Gastroesophageal sphincter (tissue), 4 donors: ENCODE data around the gene PTPRN2. TPM values are rescaled to one million over a fixed set of nuclear protein-coding genes. Genes with fewer than 3 reads are reported as not detected.

Source experiments
- ATAC-seq: fragments of 150-250 bp; one replicate; pipeline ENCODE4 v1.9.1; 2016; ENCODE audit warnings: mild to moderate bottlenecking, moderate library complexity
- H3K27ac ChIP-seq, 4 donors: fragments of 200-600 bp; sonication (generic) in 3 of 4; 1 replicate in 3 of 4; 2 replicates in 1 of 4; pipeline ENCODE4 v1.5.1; 2016 to 2019
- H3K27me3 ChIP-seq: fragments of 200-600 bp; sonication (generic); one replicate; pipeline ENCODE4 v1.5.1; 2019
- H3K36me3 ChIP-seq, 2 donors: fragments of 200-600 bp; sonication (generic); one replicate each; pipeline ENCODE4 v1.5.1; 2019; ENCODE audit warnings: control low read depth in 1 of 2
- H3K4me1 ChIP-seq, 3 donors: fragments of 200-600 bp; sonication (generic); 1 replicate in 2 of 3; 2 replicates in 1 of 3; pipeline ENCODE4 v1.5.1; 2016 to 2019; ENCODE audit warnings: control low read depth in 2 of 3
- H3K4me3 ChIP-seq, 2 donors: fragments of 200-600 bp; sonication (generic); one replicate each; pipeline ENCODE4 v1.5.1; 2019; ENCODE audit warnings: mild to moderate bottlenecking in 1 of 2, moderate library complexity in 1 of 2
- H3K9me3 ChIP-seq, 3 donors: fragments of 200-600 bp; sonication (generic); one replicate each; pipeline ENCODE4 v1.5.1; 2017 to 2019; ENCODE audit warnings: control low read depth in 2 of 3
- EP300 ChIP-seq: sonication (generic); formaldehyde crosslinking; IDR thresholded peaks from one replicate; pipeline ENCODE4 v1.6.1; 2017; ENCODE audit warnings: antibody characterized with exemption, mild to moderate bottlenecking
- POLR2A ChIP-seq, 2 donors: fragments of 450-650 bp; IDR thresholded peaks; one replicate each; pipeline ENCODE4 v1.6.1; 2017; ENCODE audit warnings: antibody characterized with exemption in 2 of 2, mild to moderate bottlenecking in 2 of 2, moderate library complexity in 1 of 2
- POLR2AphosphoS5 ChIP-seq: sonication (generic); formaldehyde crosslinking; IDR thresholded peaks from one replicate; pipeline ENCODE4 v1.6.1; 2017; ENCODE audit warnings: antibody characterized with exemption
- WGBS, 2 donors: methylation state at CpG; one replicate each; pipeline ENCODE4 v1.1.5; 2018; ENCODE audit warnings: low coverage in 1 of 2; 5-methylcytosine and 5-hydroxymethylcytosine counted together
- total RNA-seq, 4 donors: library from RNA; depleted of rRNA; stranded (reverse); fragments of >200 nt; gene quantifications; one replicate each; pipeline ENCODE4 v1.1.0, GENCODE V29; 2016
- TF ChIP-seq, protein P1 (sequence below), 4 experiments: fragments of 200-600 bp in 2 of 4; fragments of 450-650 bp in 2 of 4; sonication (generic) in 1 of 4; IDR thresholded peaks; one replicate each; pipeline ENCODE4 v1.5.1; 2017 to 2019; ENCODE audit warnings: antibody characterized with exemption in 4 of 4, mild to moderate bottlenecking in 2 of 4, moderate library complexity in 2 of 4

PTPRN2 gene
- total RNA-seq, 4 donors from 2014 or later = 1.7 to 4.7 (median 3.3) TPM

DNA sequence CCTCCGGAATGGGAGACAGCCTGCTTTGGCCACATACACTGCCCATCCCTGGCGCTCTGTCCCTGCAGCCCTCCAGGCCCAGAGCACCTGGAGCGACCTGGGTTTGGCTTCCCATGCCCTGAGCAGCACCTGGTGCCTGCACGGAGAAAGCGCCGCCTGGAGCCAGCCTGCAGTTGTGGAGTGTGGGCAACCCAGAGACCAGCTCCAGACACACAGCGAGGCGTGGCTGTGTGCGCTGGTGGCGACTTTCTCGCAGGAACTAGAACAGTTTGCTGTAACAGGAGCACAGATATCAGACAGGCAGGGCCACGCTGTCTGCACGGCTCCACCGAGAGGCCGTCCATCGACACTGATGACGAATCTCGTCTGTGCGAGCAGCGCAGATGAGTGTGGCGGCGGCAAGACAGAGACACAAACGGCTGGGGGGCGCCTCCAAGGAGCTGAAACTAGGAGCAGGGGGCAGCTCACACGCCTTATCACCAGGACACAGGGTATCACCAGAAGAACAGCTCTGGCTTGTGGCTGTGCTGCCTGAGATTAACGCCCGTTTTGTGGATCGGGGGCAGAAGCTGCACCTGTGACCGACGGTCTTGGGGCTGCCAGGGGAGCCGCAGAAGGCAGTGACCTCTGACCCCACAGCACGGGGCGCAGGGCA lies 975.5 kb downstream of the PTPRN2 start:
- Histone ChIP-seq H3K36me3 (no peaks in the 10 kb centered on the region), H3K9me3 (no peaks in the 10 kb centered on the region), H3K4me1 (peaks cover 0 to 15% (median 0%) of the 10 kb centered on the region in 3 donors), H3K4me3 (peak overlapping the region in 1 of 2 donors; percentile 48), H3K27me3 (peaks cover 34% of the 10 kb centered on the region), H3K27ac (no peak overlapping the region)
- TF ChIP-seq EP300 (no peak), POLR2AphosphoS5 (no peak), POLR2A (IDR thresholded peaks at IDR 0.05) (no peak)
- TF ChIP-seq, protein P1, sequence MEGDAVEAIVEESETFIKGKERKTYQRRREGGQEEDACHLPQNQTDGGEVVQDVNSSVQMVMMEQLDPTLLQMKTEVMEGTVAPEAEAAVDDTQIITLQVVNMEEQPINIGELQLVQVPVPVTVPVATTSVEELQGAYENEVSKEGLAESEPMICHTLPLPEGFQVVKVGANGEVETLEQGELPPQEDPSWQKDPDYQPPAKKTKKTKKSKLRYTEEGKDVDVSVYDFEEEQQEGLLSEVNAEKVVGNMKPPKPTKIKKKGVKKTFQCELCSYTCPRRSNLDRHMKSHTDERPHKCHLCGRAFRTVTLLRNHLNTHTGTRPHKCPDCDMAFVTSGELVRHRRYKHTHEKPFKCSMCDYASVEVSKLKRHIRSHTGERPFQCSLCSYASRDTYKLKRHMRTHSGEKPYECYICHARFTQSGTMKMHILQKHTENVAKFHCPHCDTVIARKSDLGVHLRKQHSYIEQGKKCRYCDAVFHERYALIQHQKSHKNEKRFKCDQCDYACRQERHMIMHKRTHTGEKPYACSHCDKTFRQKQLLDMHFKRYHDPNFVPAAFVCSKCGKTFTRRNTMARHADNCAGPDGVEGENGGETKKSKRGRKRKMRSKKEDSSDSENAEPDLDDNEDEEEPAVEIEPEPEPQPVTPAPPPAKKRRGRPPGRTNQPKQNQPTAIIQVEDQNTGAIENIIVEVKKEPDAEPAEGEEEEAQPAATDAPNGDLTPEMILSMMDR (IDR thresholded peaks at IDR 0.05) = no peak
- WGBS, 2 donors = 80% methylated on average over 1 of the region's 33 CpGs; no CpG with 5 or more reads in 1 of the 2 donors
- ATAC-seq = no peak

DNA sequence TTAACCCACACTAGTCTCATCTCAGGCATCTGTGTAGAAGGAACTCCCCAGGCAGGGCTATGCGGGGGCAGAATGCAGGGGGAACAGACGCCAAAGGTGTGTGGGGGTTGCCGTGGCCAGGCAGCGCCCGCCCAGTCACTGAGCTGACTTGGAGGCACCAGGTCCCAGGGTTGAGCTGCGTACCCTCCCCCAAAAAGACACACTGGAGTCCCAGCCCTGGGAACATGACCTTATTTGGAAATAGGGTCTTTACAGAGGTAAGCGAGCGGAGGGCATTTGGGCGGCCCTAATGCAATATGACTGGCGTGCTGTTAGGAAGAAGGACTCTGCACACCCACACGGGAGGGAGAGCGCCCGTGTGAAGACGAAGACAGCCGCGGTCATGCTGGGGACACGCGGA lies 976.3 kb downstream of the PTPRN2 start:
- no peaks in the 10 kb centered on the region for H3K36me3 ChIP-seq
- ATAC-seq = no peak
- WGBS, 2 donors = 88% methylated on average over 6 of the region's 18 CpGs; no CpG with 5 or more reads in 1 of the 2 donors
- H3K27ac ChIP-seq = no peak overlapping the region
- H3K27me3 ChIP-seq = peaks cover 37% of the 10 kb centered on the region
- TF ChIP-seq, protein P1 (IDR thresholded peaks at IDR 0.05) = no peak
- TF ChIP-seq POLR2A (IDR thresholded peaks at IDR 0.05) (no peak), EP300 (no peak), POLR2AphosphoS5 (no peak)
- H3K9me3 ChIP-seq = no peaks in the 10 kb centered on the region
- H3K4me1 ChIP-seq = peaks cover 0 to 15% (median 0%) of the 10 kb centered on the region in 3 donors
- no peak overlapping the region for H3K4me3 ChIP-seq

DNA sequence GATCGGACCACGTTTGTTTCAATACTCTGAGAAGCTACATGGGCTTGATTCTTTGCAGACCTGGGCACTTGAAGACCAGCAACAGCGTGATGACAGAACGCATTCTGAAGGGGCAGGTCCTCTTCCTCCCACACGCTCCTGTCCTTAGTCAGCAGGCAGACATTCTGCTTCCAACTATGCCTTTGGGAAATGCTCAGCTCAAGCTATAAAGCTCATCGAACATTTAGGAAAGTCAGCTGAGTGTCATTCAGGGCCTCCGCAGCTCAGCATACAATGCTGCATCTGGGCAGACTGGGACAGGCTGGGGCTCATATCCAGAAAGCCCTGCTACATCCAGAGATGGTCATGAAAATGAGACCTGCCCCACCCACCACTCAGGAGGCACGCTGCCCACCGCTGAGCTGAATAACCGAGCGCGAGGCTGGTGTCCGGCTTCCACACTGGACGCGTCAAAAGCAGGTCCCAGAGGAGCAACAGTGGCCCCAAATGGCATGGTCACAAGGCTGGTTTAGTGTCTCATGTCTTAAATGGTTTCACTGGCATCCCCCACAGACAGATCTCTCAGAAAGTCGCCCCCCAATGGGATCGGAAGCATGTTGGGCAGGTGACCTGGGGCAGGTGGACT lies 976.8 kb downstream of the PTPRN2 start:
- Histone ChIP-seq H3K27me3 (peaks cover 42% of the 10 kb centered on the region), H3K4me1 (peaks cover 0 to 15% (median 0%) of the 10 kb centered on the region in 3 donors), H3K27ac (no peak overlapping the region), H3K9me3 (no peaks in the 10 kb centered on the region), H3K36me3 (no peaks in the 10 kb centered on the region), H3K4me3 (no peak overlapping the region)
- WGBS, 2 donors = 68 to 91% methylated on average over 6 of the region's 17 CpGs
- no peak for ATAC-seq
- TF ChIP-seq EP300 = no peak
- TF ChIP-seq POLR2A (IDR thresholded peaks at IDR 0.05) = no peak
- no peak for TF ChIP-seq POLR2AphosphoS5
- TF ChIP-seq, protein P1 (IDR thresholded peaks at IDR 0.05) = no peak

- peaks cover 0 to 15% (median 0%) of the 10 kb centered on the region in 3 donors for H3K4me1 ChIP-seq
- TF ChIP-seq POLR2A (IDR thresholded peaks at IDR 0.05) = no peak
- no peak overlapping the region for H3K27ac ChIP-seq
- no peak for ATAC-seq
- WGBS, 2 donors = 75 to 94% methylated on average over 8 to 11 of the region's 22 CpGs
- H3K27me3 ChIP-seq = peaks cover 46% of the 10 kb centered on the region
- no peak overlapping the region for H3K4me3 ChIP-seq
- no peaks in the 10 kb centered on the region for H3K9me3 ChIP-seq
- no peaks in the 10 kb centered on the region for H3K36me3 ChIP-seq
These were observed 977.5 kb downstream of the PTPRN2 start for GRCh38 chr7:157609932-157610640.

DNA sequence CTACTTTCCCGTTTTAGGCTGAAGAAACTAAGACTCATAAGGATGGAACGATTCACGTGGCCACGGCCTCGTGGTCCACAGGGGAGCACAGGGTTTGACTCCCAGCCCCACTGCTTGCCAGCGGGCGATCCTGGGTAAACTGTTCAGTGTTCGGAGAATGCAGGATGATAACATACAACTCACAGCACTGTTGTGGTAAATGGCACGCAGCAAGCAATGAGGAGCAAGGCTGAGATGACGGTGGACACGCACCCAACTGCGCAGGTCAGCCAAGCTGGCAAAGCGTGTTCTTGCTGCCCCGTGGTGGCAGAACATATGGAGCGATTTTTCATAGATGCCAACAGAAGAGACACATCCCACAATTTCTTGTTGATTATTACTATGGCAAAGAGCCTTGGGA lies 978.1 kb downstream of the PTPRN2 start:
- TF ChIP-seq, protein P1 (IDR thresholded peaks at IDR 0.05) = no peak
- TF ChIP-seq POLR2A (IDR thresholded peaks at IDR 0.05) (no peak), EP300 (no peak), POLR2AphosphoS5 (no peak)
- 92% methylated on average over 2 to 13 of the region's 15 CpGs for WGBS, 2 donors
- Histone ChIP-seq H3K9me3 (no peaks in the 10 kb centered on the region), H3K27ac (no peak overlapping the region), H3K4me1 (peaks cover 0 to 15% (median 0%) of the 10 kb centered on the region in 3 donors), H3K27me3 (peaks cover 45% of the 10 kb centered on the region), H3K4me3 (no peak overlapping the region), H3K36me3 (no peaks in the 10 kb centered on the region)
- ATAC-seq = no peak
